Skin epidermis (tissue), 12 donors: ENCODE measurements around the gene LORICRIN.
"Not testable (repeated sequence)": the region's sequence is repeated elsewhere in the genome, so short reads cannot be mapped to it uniquely, and the experiment has no call there.

Source experiments
- H3K27ac ChIP-seq, 21 experiments: fragments of 200-600 bp; sonication (generic) in 11 of 21; one replicate each; pipeline ENCODE4 v1.5.0; 2020; ENCODE audit warnings: mild to moderate bottlenecking in 3 of 21, inconsistent platforms in 2 of 21, moderate library complexity in 2 of 21
- H3K4me3 ChIP-seq, 7 experiments: fragments of 200-600 bp; sonication (generic) in 2 of 7; one replicate each; pipeline ENCODE4 v1.5.0; 2020; ENCODE audit warnings: inconsistent platforms in 2 of 7, mild to moderate bottlenecking in 2 of 7, moderate library complexity in 1 of 7

Gene LORICRIN, protein sequence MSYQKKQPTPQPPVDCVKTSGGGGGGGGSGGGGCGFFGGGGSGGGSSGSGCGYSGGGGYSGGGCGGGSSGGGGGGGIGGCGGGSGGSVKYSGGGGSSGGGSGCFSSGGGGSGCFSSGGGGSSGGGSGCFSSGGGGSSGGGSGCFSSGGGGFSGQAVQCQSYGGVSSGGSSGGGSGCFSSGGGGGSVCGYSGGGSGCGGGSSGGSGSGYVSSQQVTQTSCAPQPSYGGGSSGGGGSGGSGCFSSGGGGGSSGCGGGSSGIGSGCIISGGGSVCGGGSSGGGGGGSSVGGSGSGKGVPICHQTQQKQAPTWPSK

DNA sequence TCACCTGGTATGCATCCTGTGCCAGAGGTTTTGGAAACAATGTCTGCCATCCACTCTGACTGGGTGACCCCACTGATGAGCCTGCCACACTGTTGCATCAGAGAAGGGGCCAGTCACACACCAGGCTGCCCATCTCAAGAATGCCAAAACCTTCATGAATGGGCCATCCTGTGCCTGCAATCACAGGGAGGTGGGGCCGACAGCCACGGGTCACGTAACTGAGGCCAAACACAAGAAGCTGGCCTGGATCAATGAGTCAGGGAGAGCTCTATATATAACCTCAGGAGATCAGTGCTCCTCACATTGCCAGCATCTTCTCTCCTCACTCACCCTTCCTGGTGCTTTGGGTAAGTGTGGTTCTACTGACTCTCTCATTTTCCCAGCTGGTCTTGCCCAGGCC is at the start of gene LORICRIN:
Gene LORICRIN (plus strand): TSS at position 301 of the 400 bp plus-strand sequence. CDS start 1,263 bp downstream, outside the sequence.
- Histone ChIP-seq H3K4me3 (no peak within 1 kb of the TSS), H3K27ac (peak within 1 kb of the TSS in 2 of 21 experiments; percentile 12 to 37)

DNA sequence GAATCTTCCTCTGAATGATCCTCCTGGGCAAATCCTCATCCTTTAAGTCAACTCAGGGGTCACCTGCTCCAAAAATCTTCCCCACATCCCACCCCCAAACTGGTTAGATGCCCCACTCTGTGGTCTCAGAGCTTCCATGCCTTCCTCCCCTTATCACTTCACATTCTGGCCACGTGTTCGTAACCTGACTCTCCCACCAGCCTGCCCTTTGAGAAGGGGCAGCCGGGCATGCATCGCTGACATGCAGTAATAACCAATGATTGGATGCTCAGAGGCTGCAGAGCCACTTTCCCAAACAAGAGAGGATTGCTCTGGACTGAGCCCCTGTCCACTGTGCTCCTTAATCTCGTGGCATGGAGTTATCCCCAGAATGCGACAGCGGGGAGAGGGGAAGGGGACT is 49.3 kb upstream of the LORICRIN start:
- Histone ChIP-seq H3K27ac (no peak overlapping the region), H3K4me3 (no peak overlapping the region)

DNA sequence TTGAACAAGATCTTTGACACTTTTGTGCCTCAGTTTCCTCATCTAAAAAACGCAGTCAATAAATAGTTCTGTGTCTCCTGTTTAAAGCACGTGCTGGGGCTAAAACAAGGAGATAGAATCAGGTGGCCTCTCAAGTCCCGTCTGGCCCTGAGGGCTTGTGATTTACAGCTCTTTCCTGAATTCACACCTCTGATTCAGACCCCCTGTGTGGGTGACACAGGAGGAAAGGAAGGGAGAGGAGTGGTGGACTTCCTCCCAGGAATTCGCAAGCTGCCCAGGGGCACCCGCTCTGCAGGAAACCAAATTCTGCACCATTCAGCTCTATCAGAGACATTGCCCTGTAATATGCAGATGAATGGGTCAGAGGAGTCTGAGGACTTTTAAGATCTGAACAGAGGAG is 47.3 kb upstream of the LORICRIN start:
- Histone ChIP-seq H3K4me3 (no peak overlapping the region), H3K27ac (no peak overlapping the region)

DNA sequence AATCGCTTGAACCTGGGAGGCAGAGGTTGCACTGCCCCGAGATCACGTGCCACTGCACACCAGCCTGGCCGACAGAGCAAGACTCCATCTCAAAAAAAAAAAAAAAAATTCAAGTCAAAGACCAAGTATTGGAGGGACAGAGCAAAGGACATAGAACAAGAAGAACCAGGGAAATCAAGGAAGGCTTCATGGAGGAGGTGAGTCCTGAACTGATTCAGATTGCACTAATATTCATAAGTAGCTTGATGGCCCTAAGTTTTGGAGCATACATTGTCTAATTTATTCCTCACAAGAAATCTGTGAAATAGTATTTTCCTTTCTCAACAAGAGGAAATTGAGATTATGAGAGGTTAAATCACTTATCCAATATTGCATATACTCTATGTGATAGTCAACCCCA is 46.0 kb upstream of the LORICRIN start:
- H3K4me3 ChIP-seq = no peak overlapping the region
- no peak overlapping the region for H3K27ac ChIP-seq

DNA sequence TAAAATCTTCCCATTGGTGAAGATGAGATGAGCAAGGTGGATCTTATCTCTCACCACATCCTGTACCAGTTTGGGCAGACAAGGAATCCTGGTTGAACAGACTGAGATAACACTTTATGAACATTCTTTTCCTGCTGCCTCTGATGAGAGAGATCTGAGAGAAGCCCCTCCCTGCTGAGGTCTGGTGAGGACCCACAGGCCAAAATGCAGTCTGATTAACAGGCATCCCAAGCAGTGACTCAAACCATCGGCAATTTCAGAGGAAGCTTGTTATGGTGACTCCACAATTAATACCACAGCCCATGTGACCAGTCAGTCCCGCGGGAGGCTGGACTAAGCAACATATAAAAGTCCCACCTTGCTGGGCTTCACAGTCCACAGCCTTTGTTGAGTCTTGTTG is 42.3 kb upstream of the LORICRIN start, which contains the start of gene PRR9:
Gene PRR9 (plus strand): TSS at position 373 of the 400 bp plus-strand sequence. CDS start 561 bp downstream, outside the sequence.
- Histone ChIP-seq H3K4me3 (no peak within 1 kb of the TSS), H3K27ac (no peak within 1 kb of the TSS)

DNA sequence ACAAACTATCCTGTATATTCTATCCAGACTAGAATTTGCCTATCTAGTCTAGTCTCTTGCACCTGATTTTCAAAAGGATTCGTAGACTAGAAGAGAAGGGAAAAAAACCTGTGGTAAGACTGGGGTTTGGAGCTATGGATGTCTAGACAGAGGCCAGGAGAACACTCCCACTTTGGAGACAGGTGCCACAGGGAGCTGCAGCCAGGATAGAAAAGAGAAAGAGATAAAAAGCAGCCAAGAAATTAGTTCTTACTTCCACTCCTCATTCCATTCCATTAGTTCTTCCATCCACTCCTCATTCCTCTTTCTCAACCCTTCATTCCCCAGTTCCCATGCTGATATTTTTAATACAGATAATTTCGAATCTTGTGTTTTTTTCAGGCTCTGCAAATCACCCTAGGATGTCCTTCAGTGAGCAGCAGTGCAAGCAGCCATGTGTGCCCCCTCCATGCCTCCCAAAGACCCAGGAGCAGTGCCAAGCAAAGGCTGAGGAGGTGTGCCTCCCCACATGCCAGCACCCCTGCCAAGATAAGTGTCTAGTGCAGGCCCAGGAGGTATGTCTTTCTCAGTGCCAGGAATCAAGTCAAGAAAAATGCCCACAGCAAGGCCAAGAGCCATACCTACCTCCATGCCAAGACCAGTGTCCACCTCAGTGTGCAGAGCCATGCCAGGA is 41.6 kb upstream of the LORICRIN start:
- no peak overlapping the region for H3K27ac ChIP-seq
- H3K4me3 ChIP-seq = no peak overlapping the region

DNA sequence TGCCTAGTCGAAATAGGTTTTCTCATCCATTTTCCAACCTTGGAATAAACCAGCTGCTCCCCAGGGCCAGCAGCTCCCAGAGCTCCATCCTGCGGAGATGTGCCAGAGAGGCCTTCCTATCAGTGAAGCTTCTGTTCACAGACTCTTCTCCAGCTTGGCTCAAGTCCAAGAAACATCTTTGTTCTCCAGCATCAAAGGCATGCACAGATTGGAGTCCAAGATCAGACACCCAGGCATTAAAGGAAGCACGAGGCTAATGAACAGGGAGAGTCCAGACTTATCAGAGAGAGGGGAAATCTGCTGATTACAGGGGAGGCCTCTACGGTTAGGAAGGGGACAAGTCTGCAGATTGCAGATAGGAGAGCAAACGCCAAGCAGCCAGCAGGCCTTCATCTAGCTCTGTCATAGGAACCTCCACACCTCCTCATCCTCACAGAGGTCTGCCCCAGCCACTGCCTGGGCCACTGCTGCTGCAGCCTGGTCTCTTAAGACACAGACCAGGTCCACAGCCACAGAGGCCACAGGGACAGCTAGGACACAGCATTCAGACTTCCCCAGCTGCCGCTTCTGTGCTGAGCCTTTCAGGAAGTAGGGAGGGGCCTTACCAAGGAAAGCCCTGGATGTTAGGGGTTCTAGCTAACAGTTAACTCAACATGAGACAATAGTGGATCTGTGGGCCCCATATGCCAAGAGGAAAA is 38.7 kb upstream of the LORICRIN start:
- H3K4me3 ChIP-seq = no peak overlapping the region
- no peak overlapping the region for H3K27ac ChIP-seq

DNA sequence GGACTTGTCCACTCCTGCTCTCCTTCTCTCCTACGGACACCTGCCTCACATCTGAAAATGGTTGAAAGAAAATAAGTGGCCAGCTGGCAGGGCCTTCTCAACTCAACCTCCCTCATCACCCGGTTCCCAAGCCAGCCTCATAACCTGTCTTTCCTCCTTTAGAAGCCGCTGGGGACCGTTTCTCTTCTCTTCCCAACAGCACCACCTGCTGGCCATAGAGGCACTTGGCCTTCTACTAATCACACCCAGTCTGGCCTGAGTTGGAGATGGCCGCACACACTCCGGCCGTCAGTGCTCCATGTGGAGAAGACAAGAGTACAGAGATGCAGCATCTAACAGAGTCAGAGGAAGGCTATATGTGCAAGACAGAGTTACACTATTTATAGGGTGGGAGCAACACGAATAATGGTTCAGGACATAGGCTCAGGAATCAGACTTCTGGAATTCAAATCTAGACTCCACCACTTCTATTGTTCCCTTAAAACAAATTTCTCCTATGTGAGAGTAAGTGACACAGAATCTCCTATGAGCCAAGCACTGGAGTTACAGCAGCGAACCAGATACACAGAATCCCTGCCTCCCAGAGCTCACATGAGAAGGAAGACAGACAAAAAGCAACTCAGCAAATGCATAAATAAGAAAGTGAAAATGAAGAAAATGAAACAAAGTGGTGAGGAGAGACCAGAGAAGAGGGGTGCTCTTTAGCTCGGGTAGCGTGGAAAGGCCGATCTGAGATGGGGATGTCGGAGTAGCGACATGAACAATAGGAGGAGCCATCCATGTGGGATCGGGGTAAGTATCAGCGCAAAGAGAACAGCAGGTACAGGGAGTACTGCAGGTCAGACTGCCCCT is 36.2 kb upstream of the LORICRIN start:
- not testable (repeated sequence) for H3K27ac ChIP-seq, H3K4me3 ChIP-seq

DNA sequence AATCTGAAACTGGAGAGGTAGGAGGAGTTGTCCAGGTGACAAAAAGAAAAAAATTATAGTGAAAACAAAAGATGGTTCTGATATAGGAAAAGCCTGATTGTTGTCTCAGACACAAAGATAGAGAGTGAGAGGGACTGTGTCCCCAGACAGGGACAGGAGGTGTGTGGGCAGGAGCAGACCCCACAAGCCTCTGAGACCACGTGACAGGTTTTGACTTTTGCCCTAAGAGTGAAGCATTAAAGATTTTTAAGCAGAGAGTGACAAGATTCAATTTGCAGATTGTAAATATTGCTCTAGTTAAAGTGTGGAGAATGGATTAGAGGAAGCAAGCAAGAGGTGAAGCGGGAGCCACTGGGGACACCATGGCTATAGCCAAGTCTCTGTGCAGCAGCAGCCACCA is 31.7 kb upstream of the LORICRIN start:
- H3K27ac ChIP-seq = no peak overlapping the region
- H3K4me3 ChIP-seq = no peak overlapping the region

DNA sequence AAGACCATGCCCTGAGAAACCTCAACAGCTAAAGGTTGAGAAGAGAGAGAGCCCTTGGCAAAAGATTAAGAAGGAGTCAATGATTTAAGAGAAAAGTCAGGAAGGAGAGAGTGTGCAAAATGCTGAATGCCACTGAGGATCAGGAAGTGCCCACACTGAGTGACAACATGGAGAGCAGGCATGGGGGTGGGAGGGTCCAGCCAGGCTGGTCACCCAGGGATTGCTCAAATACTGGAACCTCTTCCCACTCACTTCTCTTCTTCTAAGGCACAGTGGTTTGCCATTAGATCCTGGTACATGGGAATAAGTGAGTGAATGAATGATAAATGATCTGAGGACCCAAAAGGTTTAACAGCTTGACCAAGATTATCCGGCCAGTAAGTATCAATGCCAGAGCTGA is 31.0 kb upstream of the LORICRIN start:
- Histone ChIP-seq H3K27ac (no peak overlapping the region), H3K4me3 (no peak overlapping the region)

DNA sequence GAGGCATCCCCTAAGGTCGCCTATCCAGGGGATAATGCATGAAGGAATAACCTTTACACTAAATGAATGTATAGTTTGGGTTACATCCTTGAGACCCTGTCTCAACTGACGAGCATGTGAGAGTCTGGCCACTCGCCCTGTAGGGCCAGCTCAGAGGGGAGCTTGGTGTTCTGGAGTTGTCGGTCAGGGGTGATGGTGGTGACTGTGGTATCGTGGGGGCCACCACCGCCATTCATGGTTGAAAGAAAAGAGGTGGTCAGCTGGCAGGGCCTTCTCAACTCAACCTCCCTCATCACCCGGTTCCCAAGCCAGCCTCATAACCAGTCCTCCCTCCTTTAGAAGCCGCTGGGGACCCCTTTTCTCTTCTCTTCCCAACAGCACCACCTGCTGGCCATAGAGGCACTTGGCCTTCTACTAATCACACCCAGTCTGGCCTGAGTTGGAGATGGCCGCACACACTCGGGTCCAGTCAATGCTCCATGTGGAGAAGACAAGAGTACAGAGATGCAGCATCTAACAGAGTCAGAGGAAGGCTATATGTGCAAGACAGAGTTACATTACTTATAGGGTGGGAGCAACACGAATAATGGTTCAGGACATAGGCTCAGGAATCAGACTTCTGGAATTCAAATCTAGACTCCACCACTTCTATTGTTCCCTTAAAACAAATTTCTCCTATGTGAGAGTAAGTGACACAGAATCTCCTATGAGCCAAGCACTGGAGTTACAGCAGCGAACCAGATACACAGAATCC is 30.2 kb upstream of the LORICRIN start:
- not testable (repeated sequence) for H3K27ac ChIP-seq, H3K4me3 ChIP-seq

DNA sequence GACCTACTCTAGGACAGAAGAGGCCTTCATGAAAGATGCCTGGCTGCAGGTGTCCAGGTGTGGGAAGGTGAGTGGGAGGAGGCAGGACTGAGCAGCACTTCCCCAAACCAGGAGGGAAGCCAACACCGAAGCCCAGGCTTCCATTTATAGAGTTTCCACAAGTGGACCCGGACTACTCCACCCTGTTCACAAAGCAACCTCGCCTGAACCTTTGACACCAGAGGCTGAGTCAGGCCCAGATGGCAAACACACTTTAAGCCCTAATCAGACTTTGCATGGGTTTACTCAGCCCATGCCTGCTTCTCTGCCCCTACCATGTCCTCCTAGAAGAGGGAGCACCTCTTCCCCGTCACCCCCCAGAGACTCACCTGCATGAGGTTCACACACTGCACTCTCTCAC is 28.1 kb upstream of the LORICRIN start:
- Histone ChIP-seq H3K4me3 (no peak overlapping the region), H3K27ac (peak overlapping the region in 1 of 21 experiments; percentile 11)

DNA sequence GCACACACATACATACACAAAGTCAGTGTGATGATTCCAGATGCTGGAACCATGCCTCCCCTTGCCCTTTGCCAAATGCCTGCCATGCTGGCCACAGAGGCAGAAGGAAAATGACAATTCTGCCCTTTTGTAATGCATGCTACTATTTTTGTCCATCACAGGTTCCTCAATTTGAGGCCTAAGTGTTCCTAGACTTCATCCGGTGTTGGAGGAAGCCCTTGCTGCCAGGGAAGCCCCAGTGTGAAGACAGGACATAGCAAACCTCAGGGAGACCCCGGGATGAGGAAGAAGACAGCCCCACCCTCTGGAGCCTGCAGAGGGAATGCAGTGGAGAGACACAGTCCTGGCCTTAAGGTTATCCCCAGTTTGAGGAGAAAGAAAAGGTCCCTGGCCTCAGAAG is 27.7 kb upstream of the LORICRIN start:
- Histone ChIP-seq H3K4me3 (no peak overlapping the region), H3K27ac (peak overlapping the region in 1 of 21 experiments; percentile 15)

DNA sequence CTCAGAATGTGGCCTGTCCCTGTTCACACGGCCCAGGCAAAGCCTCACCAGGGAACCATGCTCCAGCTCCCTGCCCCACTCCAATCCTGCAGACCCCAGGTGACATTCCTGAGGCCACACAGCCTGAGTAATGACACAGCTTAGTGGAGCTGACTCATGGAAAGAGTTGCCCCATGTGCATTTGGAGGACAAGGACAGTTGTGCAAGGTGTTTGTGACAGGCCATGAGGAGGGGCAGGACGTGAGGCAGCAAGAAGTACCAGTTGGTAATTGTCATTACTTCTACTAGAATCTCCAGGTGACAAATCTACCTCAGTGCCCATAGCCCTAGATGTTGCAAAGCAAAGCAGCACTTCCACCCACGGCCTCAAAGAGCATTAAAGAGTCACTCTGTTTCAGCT is 26.9 kb upstream of the LORICRIN start:
- peak overlapping the region in 2 of 21 experiments; percentile 15 to 36 for H3K27ac ChIP-seq
- no peak overlapping the region for H3K4me3 ChIP-seq

DNA sequence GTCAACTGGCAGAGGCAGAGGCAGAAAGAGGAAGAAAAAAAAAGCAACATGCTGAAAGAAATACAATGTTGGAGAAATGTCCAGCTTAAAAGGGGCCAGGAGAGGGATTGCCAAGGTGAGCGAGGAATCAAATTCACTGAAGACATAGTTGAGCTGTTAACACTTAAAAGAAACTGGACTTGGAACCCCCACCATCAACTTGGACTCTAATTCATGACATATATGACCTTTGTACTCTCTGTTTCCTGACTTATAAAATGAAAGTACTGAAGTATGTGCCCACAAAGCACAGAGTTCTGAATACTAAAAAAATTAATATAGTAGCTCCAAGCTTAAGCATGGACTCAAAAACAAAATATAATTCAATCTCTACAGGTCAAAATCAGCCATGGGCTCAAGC is 26.0 kb upstream of the LORICRIN start:
- no peak overlapping the region for H3K4me3 ChIP-seq
- peak overlapping the region in 2 of 21 experiments; percentile 23 to 51 for H3K27ac ChIP-seq

DNA sequence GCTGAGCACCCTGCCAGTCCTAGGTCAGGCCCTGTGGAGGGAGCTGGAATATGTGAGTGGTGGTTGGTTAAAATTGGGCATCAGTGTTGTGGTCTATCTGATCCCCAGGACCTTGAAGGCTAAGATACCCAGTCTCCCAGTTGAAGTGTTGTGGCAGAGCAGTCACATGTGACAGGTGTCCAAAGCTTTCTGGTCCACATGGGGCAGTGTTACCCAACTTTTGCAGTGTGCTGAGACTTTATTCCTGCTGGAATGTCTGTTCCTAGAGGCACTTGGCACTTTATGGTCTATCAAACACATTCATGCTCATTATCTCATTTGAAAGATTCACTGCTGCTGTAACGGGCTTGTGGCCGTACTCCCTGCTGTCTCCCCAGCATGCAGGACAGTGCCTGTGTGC is 21.0 kb upstream of the LORICRIN start:
- H3K27ac ChIP-seq = no peak overlapping the region
- H3K4me3 ChIP-seq = no peak overlapping the region

DNA sequence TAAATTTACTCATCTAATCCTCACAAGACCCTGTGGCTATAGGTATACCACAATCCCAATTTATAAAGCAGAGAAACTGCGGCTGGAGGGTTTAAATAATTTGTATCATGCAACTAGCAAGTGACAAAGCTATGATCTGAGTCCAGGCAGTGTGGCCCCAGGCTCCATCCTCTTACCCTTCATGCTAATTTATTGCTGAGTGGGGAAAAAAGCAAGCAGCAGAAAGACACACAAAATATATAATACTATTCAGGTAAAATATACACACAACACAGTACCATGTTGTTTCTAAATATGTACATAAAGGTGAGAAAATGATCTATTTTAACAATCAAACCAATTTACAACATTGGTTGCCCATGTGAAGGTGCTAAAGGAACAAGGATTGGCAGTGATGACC is 17.3 kb upstream of the LORICRIN start:
- no peak overlapping the region for H3K27ac ChIP-seq
- H3K4me3 ChIP-seq = no peak overlapping the region

DNA sequence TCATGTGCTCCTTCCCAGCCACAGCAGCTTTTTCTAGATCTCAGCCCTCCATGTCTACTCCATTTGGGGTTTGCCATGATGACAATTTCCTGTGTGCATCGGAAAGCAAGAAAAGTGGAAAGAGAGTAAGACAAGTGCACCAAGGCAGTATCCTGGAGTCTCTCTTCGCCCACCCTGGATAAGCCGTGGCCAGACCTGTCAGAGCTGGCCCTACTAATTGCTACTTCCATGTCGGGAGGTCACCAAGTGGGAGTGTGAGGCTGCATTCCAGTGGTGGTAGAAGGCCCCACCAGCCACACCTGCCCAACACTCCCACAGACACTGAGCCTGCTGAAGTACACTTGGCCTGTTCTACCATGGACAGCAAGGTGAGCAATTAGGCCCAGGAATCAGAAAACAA is 14.0 kb upstream of the LORICRIN start:
- H3K4me3 ChIP-seq = no peak overlapping the region
- H3K27ac ChIP-seq = no peak overlapping the region

DNA sequence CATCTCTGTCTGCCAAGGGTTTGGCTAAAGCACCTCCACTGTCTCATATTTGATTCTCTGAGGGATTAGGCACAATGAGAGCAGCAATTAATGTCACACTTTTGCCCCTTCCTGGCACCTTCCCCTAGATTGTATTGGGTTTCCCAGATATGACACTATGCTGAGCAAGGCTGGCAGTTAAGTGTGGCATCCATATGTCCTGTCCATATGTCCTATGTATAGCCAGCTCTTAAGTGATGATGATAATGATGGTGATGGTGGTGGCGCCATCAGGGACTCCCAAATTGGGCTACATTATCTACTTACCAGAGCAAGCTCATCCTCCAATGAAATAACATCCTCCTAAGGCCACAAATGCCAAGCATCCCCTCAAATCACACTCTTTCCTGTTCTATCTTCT is 13.5 kb upstream of the LORICRIN start:
- Histone ChIP-seq H3K27ac (no peak overlapping the region), H3K4me3 (no peak overlapping the region)
